GM19455 (cell line): ENCODE data around the gene ERBB3.

Experiments used
- ATAC-seq: cut with Tn5 transposase; IDR thresholded peaks from one replicate; pipeline ENCODE4 v1.9.1; 2021; ENCODE audit not compliant: unreplicated experiment

ERBB3 gene

GRCh38 chr12:56078931-56079722 is 838 bp upstream of the ERBB3 start:
- ATAC-seq, result peak; percentile 76

- no peak for ATAC-seq
Measured at GRCh38 chr12:56080556-56081138, 682 bp downstream of the ERBB3 start.

GRCh38 chr12:56081393-56082347 is 1.7 kb downstream of the ERBB3 start:
- ATAC-seq, result no peak

- ATAC-seq, result no peak
Measured at GRCh38 chr12:56082382-56082781, 2.4 kb downstream of the ERBB3 start.

- no peak for ATAC-seq
Measured at GRCh38 chr12:56082967-56083366, 3.0 kb downstream of the ERBB3 start.

- no peak for ATAC-seq
Measured at GRCh38 chr12:56084958-56085543, 5.1 kb downstream of the ERBB3 start.

GRCh38 chr12:56086096-56086495 is 6.1 kb downstream of the ERBB3 start:
- no peak for ATAC-seq

GRCh38 chr12:56086608-56087007 is 6.6 kb downstream of the ERBB3 start:
- ATAC-seq, result no peak

- ATAC-seq, result no peak
Measured at GRCh38 chr12:56087220-56087619, 7.3 kb downstream of the ERBB3 start.

- ATAC-seq, result no peak
Measured at GRCh38 chr12:56097738-56098137, 17.8 kb downstream of the ERBB3 start.

GRCh38 chr12:56098592-56098991 is 18.6 kb downstream of the ERBB3 start:
- no peak for ATAC-seq

- ATAC-seq, result no peak
Measured at GRCh38 chr12:56099787-56100186, 19.8 kb downstream of the ERBB3 start.

- ATAC-seq, result no peak
Measured at GRCh38 chr12:56101045-56101444, 21.1 kb downstream of the ERBB3 start.

- no peak for ATAC-seq
Measured at GRCh38 chr12:56102683-56103065, 22.7 kb downstream of the ERBB3 start.

- no peak for ATAC-seq
Measured at GRCh38 chr12:56103066-56103711, 23.2 kb downstream of the ERBB3 start.

GRCh38 chr12:56103823-56104108 is 23.8 kb downstream of the ERBB3 start:
- ATAC-seq, result no peak

- peak; percentile 92 for ATAC-seq
Measured at GRCh38 chr12:56104109-56104814, 24.3 kb downstream of the ERBB3 start, which contains the start of gene PA2G4. TSS of gene PA2G4 (plus strand) at chr12:56104559. CDS start at chr12:56104738, 179 bp downstream.

GRCh38 chr12:56104815-56105608 is 25.0 kb downstream of the ERBB3 start:
- peak; percentile 14 for ATAC-seq

GRCh38 chr12:56105609-56105902 is 25.6 kb downstream of the ERBB3 start:
- no peak for ATAC-seq

- no peak for ATAC-seq
Measured at GRCh38 chr12:56107242-56107641, 27.3 kb downstream of the ERBB3 start.
